PC-9 (cell line): ENCODE results near the gene TDRD7.
A peak's percentile ranks its signal among the peaks of the same experiment; 100 is the strongest.

ENCODE experiments used
- EZH2 ChIP-seq: fragments of 200-600 bp; sonication (generic); IDR thresholded peaks from 2 replicates; pipeline ENCODE4 v1.8.0; 2017; ENCODE audit warnings: antibody characterized with exemption, low read depth
- TF ChIP-seq, protein P1 (sequence below): fragments of 200-600 bp; sonication (generic); conservative IDR thresholded peaks from 2 replicates; pipeline ENCODE4 v1.6.1; 2017; ENCODE audit warnings: mixed run types, antibody characterized with exemption, mild to moderate bottlenecking, moderate library complexity

GRCh38 chr9:97470076-97470475 is 58.2 kb downstream of the TDRD7 start:
- TF ChIP-seq, protein P1, sequence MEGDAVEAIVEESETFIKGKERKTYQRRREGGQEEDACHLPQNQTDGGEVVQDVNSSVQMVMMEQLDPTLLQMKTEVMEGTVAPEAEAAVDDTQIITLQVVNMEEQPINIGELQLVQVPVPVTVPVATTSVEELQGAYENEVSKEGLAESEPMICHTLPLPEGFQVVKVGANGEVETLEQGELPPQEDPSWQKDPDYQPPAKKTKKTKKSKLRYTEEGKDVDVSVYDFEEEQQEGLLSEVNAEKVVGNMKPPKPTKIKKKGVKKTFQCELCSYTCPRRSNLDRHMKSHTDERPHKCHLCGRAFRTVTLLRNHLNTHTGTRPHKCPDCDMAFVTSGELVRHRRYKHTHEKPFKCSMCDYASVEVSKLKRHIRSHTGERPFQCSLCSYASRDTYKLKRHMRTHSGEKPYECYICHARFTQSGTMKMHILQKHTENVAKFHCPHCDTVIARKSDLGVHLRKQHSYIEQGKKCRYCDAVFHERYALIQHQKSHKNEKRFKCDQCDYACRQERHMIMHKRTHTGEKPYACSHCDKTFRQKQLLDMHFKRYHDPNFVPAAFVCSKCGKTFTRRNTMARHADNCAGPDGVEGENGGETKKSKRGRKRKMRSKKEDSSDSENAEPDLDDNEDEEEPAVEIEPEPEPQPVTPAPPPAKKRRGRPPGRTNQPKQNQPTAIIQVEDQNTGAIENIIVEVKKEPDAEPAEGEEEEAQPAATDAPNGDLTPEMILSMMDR, result peak; percentile 52
- TF ChIP-seq EZH2, result no peak
